Measurements from ENCODE around the gene ARHGEF25.
"Not testable (repeated sequence)": the region's sequence is repeated elsewhere in the genome, so short reads cannot be mapped to it uniquely, and the experiment has no call there.

Gene ARHGEF25

DNA sequence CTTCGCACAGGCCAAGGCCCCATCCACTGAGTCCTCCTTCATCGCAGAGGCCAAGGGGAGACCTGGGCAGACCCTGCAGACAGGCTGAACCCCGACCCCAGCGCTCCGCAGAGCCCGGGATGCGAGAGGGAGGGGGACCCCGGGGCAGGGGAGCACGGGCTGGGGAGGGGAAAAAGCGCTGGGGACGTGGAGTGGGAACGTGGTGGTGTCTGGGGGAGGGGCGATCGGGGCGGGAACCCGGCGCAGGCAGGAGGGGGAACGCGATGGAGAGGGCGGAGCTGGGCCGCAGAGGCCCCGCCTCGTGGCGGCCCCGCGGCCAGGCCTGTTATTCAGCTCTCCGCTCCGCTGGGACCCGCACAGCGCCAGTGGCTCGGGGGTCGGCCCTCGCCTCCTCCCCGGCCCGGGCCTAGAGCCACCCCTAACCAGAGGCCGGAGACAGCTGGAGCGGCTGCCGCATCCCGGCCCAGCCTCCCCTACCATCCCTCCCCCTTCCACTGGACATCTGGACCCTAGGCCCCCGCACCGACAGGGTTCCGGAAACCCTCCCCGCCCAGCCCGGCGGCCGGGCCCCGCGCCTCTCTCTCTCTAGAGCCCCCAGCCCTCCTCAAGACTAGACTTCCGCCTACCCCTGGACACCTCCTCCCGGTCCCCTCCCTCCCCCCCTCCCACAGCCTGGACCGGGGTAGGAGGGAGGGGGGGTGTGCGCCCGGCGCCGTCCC lies at the start of gene ARHGEF25:
Gene ARHGEF25 (plus strand): TSS at position 328 of the 719 bp plus-strand sequence. CDS start 460 bp downstream, outside the sequence.
- peak; percentile 73 for DNase-seq (ENCODE audit: low read depth)

DNA sequence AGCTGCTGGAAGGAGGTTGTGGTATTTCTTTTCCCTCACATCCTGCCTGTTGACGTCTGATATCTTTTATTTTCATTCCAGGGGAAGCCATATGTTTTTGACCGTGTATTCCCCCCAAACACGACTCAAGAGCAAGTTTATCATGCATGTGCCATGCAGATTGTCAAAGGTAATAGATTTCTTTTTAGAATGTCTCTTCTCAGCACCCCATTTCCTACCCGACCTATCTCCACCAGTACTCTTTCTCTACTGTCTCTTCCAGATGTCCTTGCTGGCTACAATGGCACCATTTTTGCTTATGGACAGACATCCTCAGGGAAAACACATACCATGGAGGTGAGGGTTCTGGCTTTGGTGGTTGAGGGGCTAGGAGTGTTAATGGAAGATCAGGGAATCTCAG lies 47.9 kb upstream of the ARHGEF25 start:
- DNase-seq (ENCODE audit: low read depth) = no peak

DNA sequence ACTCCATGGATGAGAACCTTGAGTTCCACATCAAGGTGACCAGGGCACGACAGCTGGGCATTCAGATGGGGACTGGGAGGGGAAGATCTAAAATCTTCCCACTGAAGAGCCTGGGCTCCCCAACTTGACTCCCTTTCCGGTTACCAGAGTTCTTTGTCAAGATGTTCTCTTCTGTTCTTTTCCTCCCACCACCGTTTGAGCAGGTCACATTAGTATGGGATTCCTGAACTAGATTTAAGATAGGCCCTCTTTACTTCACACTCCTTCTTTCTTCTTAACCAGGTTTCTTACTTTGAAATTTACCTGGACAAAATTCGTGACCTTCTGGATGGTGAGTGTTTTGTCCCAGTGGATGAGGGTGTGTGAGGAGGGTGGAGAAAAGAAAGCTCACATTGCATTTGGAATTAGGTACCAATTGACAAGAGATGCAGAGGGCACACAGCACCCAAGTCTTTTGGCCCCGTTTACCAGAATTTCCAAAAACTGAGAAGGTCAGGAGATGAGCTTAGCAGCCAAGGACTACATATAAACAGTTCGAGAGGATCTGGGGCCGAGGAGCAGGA lies 47.0 kb upstream of the ARHGEF25 start:
- DNase-seq (ENCODE audit: low read depth) = no peak

DNA sequence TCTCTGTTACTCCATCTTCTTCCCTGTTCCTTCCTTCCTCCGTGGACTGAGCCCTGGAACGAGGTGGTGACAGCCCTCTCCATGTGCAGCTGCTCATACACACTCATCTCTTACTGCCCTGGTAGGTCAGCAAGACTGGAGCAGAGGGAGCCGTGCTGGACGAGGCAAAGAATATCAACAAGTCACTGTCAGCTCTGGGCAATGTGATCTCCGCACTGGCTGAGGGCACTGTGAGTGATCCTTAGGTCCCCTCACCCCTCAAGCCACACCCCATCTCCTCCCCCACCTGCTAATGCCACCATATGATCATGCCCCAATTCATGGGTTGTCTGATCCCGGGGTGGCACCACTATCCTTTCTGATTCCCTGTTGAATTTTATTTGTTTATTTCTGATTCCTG lies 42.4 kb upstream of the ARHGEF25 start:
- no peak for DNase-seq (ENCODE audit: low read depth)

DNA sequence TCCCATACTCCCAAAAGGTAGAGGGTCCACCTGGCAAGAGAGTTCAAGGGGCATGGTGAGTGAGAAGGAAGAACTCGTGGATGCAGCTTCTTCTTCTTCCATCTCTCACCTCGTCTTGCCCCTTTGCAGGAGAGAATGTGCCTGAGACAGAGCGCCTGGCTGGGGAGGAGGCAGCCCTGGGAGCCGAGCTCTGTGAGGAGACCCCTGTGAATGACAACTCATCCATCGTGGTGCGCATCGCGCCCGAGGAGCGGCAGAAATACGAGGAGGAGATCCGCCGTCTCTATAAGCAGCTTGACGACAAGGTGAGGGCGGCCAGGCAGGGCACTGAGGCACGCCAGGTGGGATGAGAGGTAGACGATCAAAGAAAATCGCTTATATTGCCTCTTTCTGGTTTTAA lies 41.4 kb upstream of the ARHGEF25 start:
- DNase-seq (ENCODE audit: low read depth) = no peak

DNA sequence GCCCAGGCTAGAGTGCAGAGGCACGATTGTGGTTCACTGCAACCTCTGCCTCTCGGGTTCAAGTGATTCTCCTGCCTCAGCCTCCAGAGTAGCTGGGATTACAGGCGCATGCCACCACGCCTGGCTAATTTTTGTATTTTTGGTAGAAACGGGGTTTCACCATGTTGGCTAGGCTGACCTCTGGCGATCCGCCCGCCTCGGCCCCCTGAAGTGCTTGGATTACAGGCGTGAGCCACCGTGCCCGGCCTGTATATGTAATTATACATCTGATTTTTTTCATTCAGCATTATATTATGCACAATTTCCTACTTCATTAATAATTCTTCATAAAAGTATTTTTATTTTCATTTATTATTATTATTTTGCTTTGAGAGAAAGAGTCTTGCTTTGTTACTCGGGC lies 40.8 kb upstream of the ARHGEF25 start:
- DNase-seq (ENCODE audit: low read depth) = not testable (repeated sequence)

DNA sequence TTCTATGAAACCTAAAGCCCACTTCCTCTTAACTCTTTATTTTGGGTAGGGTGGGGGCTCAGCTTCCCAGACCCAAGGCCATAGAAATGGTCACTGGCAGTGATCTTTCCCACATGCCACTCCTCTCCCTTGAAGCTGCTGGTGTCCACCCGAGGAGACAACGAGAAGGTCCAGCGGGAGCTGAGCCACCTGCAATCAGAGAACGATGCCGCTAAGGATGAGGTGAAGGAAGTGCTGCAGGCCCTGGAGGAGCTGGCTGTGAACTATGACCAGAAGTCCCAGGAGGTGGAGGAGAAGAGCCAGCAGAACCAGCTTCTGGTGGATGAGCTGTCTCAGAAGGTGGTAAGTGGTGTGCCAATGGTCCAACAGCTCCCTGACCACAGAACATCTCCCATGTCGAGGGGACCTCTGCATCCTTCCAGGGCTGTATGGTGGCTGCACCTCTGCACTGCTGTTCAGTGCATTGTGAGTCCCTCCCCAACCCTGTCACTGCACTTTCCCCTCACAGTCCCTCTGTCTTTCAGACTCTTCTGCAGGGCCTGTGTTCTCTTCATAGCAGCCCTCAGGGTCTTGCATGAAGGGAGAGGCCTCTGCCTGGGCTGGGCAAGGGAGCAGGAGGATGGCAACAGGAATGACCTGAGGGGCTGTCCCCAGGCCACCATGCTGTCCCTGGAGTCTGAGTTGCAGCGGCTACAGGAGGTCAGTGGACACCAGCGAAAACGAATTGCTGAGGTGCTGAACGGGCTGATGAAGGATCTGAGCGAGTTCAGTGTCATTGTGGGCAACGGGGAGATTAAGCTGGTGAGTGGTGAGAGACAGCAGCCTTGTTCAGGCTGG lies 39.1 kb upstream of the ARHGEF25 start:
- no peak for DNase-seq (ENCODE audit: low read depth)

DNA sequence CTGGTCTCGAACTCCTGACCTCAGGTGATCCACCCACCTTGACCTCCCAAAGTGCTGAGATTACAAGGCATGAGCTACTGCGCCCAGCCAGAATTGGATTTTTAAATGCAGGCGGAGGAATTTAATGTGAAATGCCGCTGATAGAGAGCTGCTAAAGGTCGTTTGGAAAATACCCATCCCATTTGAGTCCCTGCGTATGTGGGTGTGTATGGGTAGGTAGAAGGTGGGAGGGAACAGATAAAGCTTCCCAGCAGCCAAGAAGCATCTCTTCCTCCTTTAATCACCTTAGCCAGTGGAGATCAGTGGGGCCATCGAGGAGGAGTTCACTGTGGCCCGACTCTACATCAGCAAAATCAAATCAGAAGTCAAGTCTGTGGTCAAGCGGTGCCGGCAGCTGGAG lies 36.4 kb upstream of the ARHGEF25 start:
- no peak for DNase-seq (ENCODE audit: low read depth)

DNA sequence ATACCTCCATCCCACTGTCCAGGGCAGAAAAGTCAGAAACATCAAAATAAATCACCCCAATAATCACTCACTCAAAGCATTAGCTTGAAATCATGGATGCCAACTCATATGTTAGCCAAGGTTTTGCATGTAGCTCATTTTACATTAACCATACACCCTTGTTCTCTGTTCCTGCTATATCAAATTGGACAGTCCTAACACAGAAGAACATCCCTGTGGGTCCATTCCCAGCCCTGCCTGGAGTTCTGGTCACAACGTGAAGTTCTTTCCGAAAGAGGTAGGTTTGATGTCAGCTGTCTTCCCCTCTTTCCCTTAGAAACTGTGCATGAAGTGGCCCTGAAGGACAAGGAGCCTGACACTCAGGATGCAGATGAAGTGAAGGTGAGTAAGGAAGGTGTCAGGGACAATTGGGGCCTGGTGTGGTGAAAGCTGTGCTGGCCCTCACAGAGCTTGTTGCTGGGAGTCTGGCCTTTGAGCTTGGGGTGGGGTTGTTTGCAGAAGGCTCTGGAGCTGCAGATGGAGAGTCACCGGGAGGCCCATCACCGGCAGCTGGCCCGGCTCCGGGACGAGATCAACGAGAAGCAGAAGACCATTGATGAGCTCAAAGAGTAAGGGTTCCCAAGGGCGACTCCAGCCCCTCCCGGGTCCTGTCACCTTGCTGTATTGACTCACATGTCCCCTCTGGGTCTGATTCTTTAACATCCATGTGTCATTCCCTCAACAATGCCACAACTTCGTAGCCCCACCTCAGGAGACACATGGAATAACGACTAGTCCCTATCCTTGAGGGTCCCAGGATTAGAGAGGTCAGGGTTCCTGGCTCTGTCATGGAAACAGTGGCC lies 35.2 kb upstream of the ARHGEF25 start:
- DNase-seq (ENCODE audit: low read depth) = no peak

DNA sequence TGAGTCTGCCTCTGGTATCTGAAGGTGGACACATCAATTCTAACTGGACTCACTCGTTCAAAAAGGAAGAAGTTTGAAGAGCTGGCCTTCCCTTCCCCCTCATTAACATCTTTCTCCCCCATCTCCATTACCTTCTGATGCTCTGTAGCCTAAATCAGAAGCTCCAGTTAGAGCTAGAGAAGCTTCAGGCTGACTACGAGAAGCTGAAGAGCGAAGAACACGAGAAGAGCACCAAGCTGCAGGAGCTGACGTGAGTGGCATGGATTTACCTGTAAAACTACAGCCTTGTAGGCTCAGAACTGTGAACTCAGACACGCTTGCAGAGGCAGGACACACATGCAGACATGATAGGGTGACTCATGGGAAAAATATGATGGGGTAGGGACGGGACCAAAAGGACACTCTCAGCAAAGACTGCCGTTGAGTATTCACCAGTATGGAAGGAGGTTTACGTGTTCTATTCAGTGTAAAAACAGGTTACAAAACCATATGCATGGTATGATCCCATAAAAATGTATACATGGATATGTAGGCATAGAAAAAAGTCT lies 34.5 kb upstream of the ARHGEF25 start:
- DNase-seq (ENCODE audit: low read depth) = peak; percentile 40

DNA sequence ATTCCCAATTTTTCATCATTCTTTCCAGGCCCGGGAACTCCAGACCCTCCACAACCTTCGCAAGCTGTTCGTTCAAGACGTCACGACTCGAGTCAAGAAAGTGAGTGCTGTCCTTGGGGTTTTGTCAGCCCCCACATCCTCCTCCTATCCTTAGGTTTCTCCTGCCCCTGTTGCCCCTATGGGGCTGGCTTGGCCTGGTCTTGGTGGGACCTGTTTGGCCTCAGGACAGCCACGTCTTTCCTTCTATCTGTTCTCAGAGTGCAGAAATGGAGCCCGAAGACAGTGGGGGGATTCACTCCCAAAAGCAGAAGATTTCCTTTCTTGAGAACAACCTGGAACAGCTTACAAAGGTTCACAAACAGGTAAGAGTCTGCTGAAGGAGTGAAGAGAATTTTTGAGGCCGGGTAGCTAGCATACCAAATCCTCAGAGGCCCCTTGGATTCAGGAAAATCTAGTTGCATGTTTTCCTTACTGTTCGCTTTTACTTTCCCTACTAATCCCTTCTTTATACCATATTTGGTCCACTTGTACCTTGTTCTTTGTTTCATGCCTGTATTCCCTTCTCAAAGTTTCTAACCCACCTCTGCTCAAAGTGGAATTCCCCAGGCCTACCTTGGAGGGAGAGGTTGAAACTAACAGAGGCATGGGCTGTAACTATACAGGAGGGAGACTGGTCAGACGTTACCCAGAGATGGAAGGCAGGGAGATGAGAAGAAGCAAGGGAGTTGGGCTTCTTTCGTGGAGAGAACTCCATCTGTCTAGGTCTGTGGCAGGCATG lies 33.1 kb upstream of the ARHGEF25 start:
- DNase-seq (ENCODE audit: low read depth) = no peak

DNA sequence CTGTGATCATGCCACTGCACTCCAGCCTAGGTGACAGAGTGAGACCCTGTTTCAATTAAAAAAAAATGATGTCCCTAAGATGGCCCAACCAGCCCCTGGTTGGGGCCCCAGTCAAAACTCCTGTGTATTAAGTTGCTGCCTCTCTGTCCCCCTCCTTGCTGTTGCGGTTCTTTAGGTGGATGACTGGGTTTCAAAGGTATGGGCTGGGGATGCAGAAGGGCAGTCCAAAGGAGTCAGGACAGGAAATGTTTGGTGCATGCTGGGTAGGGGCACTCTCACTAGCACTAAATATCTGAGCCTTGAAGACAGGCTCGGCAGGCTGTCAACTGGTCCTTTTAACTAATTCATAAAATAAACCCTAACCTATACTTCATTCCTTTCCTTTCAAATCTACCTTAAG lies 32.2 kb upstream of the ARHGEF25 start:
- peak; percentile 34 for DNase-seq (ENCODE audit: low read depth)

DNA sequence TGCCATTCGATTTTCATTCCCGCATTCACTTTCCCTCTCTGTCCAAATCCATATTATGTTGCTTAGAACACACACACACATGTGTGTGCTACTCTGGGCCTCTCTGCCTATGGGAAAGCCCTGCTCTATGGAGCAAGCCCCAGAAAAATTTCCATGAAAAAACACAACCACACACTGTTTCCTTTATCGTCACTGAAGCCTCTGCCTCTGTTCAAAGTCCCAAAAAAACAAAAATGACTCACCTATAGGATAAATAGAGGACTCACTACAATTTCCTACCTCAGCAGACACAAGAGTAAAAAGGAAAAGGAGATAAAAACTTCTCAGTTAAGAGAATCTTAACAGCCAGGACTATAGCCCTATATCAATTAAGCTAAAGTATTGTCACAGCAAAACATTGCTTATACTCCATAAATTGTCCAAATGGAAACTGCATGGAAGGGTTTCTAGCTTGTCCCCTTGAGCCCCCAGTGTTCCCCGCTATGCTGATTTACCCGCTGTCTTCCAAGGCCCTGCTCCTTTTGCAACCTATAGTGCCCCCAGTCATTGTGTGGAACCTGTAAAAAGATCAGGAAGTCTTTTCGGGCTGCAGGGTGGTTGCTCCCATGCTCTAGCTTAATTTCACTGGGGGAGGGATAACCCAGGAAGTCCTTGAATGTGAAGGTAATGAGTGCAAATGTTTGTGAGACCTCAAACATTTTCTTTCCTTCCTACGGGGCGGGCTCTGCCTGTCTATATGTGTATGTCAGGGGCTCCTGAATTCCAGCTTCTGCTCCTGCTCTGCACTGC lies 31.4 kb upstream of the ARHGEF25 start:
- DNase-seq (ENCODE audit: low read depth) = no peak

DNA sequence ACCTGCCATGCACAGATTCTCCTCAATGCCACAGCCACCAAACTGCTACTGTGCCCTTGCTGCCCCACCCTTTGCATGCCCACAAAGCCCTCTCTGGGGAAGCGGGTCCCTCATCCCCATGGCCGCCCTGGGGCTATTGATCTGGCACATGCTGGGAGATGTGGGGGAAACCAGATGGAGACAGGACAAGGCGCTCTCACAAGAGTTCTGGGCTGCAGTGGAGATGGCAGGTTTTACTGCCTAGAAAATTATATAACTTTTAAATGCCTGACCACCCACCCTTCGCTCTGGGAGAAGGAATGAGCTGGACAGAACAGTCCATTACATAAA lies 30.8 kb upstream of the ARHGEF25 start:
- no peak for DNase-seq (ENCODE audit: low read depth)

DNA sequence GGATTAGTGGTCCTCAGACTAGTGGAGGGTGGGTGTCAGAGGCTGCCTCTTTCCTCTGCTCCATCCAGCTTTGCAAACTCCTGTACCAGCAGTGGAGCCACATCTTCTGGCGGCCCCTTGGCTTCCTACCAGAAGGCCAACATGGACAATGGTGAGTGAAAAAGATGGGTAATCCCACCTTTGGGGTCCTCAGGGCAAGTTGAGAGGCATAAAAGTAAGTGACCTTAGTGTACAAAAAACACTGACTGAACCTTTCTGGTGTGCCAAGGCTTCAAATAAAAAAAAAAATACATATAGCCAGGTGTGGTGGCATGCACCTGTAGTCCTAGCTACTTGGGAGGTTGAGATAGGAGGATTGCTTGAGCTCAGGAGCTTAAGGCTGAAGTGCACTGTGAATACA lies 29.4 kb upstream of the ARHGEF25 start:
- no peak for DNase-seq (ENCODE audit: low read depth)

DNA sequence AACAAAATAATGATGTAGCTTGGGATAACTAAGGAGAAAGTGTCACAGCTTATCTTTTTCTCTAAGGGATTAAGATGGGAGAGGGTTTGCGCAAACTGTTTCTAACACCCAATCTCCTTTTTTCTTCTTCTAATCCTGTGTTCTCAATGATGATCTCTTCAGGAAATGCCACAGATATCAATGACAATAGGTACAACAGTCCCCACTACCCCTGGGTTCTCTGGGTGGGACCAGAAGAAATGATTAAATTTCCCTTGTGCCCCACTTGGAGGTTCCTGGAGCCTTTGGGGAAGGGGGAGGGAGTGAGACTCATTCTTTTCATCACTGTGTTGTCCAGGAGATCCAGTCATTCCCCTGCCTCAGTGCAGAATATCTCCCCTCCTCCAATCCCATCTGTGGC lies 28.8 kb upstream of the ARHGEF25 start:
- no peak for DNase-seq (ENCODE audit: low read depth)

DNA sequence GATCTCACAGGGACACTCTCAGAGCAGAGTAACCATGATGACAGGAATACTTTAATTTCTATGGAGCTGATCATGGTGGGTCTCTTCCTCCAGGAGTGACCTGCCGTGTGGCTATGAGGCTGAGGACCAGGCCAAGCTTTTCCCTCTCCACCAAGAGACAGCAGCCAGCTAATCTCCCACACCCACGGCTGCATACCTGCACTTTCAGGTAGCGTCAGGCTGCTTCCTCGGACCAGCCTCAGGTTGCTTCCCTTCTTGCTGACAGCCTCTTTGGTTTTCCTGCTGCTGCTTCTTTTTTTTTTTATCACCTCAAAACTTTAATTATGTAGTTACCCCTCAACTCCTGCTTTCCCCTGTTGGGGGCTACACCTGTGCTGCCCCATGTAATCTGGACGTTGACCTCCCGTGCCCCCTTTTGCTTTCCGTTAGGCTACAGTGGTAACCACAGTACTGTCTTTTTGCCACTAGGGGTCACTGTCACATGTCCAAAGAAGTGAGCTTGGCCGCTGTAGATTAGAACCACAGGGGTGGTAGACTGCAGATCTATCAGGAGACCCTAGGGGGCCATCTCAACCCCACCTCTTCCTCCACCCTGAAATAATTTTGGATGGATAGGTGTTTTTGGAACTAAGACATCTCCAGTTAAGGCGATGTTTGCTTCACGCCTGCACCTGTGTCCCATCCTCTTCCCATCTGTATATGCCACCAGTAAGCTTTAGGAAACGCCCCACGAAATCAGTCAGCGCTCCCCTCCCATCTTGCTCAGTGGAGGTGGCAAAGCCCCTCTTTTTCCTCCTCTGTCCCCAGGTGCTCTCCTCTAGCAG lies 28.0 kb upstream of the ARHGEF25 start:
- DNase-seq (ENCODE audit: low read depth) = peak; percentile 81

DNA sequence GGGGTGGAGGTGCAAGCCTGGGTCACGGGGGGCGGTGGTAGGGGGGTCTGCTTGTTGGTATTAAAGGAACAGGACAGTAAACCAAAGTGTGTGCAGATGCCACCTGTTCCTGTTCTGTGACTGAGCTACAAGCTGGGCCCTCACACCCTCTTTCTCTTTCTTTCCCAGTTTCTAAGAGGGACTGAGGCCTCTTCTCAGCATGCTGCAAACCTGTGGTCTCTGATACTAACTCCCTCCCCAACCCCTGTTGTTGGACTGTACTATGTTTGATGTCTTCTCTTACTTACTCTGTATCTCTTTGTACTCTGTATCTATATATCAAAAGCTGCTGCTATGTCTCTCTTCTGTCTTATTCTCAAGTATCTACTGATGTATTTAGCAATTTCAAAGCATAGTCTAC lies 27.2 kb upstream of the ARHGEF25 start:
- no peak for DNase-seq (ENCODE audit: low read depth)

DNA sequence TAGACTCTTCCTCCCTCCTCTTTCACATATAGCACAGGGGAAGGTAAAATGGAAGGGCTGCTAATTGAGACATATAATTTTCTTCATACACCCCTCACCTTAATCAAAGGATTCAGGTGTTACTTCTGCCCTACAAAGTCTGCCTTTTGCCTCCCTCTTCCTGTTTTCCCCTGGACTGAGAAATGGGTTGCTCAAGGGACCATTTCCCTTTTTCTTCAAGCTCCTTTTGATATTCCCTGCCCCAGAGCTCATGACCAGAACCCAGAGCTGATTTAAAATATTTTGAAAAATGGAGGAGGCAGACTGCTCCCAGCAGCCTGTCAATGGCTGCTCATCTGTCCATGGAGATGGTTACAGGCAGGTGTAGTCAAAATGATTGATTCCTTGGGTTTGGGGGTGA lies 26.5 kb upstream of the ARHGEF25 start:
- no peak for DNase-seq (ENCODE audit: low read depth)

DNA sequence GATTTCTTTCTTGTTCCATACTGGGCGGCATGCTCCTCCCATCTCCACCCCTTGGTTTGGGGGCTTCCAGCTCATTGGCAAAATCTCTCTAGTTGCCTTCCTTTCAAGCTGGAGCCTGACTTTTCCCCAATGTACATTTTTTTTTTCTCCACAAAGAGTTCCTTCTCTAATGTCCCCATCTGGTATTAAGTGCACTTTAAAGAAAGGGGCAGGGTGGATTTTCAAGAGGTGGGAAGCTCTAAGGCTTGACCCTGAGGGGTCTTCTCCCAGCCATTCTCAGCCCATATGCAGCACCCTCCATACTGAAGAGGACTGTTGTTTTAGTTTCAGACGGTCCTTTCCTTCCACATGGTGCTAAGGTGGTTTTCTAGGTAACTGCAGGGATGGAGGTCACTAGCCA lies 26.1 kb upstream of the ARHGEF25 start:
- DNase-seq (ENCODE audit: low read depth) = no peak

Measured in EH (cell line).